Stimulated activated naive CD8-positive, alpha-beta T cell treated with anti-CD3 and anti-CD28 coated beads, Interleukin-15, Interleukin-2, amounts not matched to agents 100 ng/mL and 50 ng/mL, for 24 hours (primary cell): ENCODE data around the gene TBC1D7.

Experiments used
- H3K27ac Mint-ChIP-seq: one replicate; pipeline ENCODE4 v1.8.0; 2021; ENCODE audit warnings: mild to moderate bottlenecking, mixed read lengths
- H3K27me3 Mint-ChIP-seq: one replicate; pipeline ENCODE4 v1.8.0; 2021; ENCODE audit warnings: mixed read lengths
- H3K36me3 Mint-ChIP-seq: one replicate; pipeline ENCODE4 v1.8.0; 2021; ENCODE audit warnings: low read depth, mixed read lengths
- H3K4me1 Mint-ChIP-seq: one replicate; pipeline ENCODE4 v1.8.0; 2021; ENCODE audit warnings: low read depth, mixed read lengths
- H3K4me3 Mint-ChIP-seq: one replicate; pipeline ENCODE4 v1.8.0; 2021; ENCODE audit warnings: mild to moderate bottlenecking, mixed read lengths
- H3K9me3 Mint-ChIP-seq: one replicate; pipeline ENCODE4 v1.8.0; 2021; ENCODE audit warnings: mixed read lengths

TBC1D7 gene

DNA sequence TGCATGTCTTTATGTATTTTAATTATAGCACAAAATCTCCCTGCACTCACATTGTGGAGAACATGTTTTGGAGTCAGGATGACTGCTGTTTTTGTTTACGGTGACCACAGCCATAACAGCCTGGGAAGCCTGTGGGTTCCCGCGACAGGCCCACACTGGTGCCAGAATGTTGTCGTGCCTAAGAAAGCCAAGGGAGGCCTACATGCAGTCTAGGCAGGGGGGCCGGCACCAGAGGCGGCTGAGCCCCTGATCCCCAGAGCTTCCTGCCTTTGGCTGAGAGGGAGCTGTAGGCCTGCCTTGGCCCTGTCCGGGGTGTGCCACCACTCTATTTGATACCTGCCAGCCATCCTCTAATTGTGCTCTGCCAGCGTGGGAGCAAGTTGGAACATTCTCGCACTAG lies 46.7 kb downstream of the TBC1D7 start:
- H3K27ac Mint-ChIP-seq = no peak overlapping the region
- H3K9me3 Mint-ChIP-seq = peaks cover 5% of the 10 kb centered on the region
- no peak overlapping the region for H3K4me3 Mint-ChIP-seq
- no peaks in the 10 kb centered on the region for H3K27me3 Mint-ChIP-seq
- peaks cover 25% of the 10 kb centered on the region for H3K4me1 Mint-ChIP-seq
- peaks cover 19% of the 10 kb centered on the region for H3K36me3 Mint-ChIP-seq

- no peaks in the 10 kb centered on the region for H3K9me3 Mint-ChIP-seq
- peaks cover 9% of the 10 kb centered on the region for H3K36me3 Mint-ChIP-seq
- H3K27me3 Mint-ChIP-seq = no peaks in the 10 kb centered on the region
- peaks cover 24% of the 10 kb centered on the region for H3K4me1 Mint-ChIP-seq
- H3K27ac Mint-ChIP-seq = no peak overlapping the region
- no peak overlapping the region for H3K4me3 Mint-ChIP-seq
These were observed 48.1 kb downstream of the TBC1D7 start for GRCh38 chr6:13280254-13280653.

DNA sequence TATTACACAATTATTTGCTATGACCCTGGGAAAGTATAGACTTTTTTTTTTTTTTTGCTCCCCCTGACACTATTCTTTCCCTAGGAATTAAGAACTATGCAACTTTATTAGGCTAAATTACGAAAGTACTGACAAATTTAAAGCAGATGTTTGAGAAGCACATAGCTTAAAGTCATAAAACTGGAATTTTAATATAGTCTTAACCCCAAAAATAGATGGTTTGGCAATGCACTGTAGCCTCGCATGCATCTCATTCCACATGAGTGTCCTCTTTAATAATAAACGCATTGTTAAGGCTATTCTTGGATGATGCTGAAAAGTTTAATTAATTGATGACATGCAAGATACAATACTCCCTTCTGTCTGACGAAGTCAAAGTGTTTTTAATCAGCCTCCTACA lies 49.3 kb downstream of the TBC1D7 start:
- no peak overlapping the region for H3K4me3 Mint-ChIP-seq
- peaks cover 36% of the 10 kb centered on the region for H3K4me1 Mint-ChIP-seq
- no peak overlapping the region for H3K27ac Mint-ChIP-seq
- peaks cover 5% of the 10 kb centered on the region for H3K36me3 Mint-ChIP-seq
- no peaks in the 10 kb centered on the region for H3K9me3 Mint-ChIP-seq
- no peaks in the 10 kb centered on the region for H3K27me3 Mint-ChIP-seq

DNA sequence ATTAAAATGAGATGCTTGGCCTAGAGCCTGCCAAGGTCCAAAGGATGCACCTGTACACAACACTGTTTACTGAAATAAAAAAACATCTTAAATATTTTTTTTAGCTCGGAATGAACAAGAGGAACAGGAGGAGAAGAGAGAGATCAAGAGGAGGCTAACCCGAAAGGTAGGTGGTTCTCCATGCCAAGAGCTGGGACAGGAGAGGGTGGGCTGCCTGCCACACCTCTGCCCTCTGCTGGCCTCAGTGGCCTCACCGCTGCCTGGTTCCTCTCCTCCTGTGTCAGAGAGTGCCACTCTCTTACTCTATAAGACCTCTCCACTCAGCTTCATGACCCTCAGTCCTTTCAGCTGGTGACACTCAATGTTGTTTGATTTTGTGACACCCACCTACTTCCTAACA lies 50.2 kb downstream of the TBC1D7 start:
- Mint-ChIP-seq H3K27me3 (no peaks in the 10 kb centered on the region), H3K4me3 (no peak overlapping the region), H3K27ac (no peak overlapping the region), H3K36me3 (peaks cover 5% of the 10 kb centered on the region), H3K9me3 (no peaks in the 10 kb centered on the region), H3K4me1 (peaks cover 44% of the 10 kb centered on the region)

- Mint-ChIP-seq H3K27me3 (no peaks in the 10 kb centered on the region), H3K27ac (no peak overlapping the region), H3K4me1 (peaks cover 47% of the 10 kb centered on the region), H3K4me3 (no peak overlapping the region), H3K36me3 (peaks cover 5% of the 10 kb centered on the region), H3K9me3 (no peaks in the 10 kb centered on the region)
These were observed 51.1 kb downstream of the TBC1D7 start for GRCh38 chr6:13277231-13277630.

GRCh38 chr6:13275435-13275989 lies 52.8 kb downstream of the TBC1D7 start:
- Mint-ChIP-seq H3K27ac (no peak overlapping the region), H3K36me3 (peaks cover 5% of the 10 kb centered on the region), H3K27me3 (no peaks in the 10 kb centered on the region), H3K4me1 (peaks cover 50% of the 10 kb centered on the region), H3K4me3 (no peak overlapping the region), H3K9me3 (no peaks in the 10 kb centered on the region)

DNA sequence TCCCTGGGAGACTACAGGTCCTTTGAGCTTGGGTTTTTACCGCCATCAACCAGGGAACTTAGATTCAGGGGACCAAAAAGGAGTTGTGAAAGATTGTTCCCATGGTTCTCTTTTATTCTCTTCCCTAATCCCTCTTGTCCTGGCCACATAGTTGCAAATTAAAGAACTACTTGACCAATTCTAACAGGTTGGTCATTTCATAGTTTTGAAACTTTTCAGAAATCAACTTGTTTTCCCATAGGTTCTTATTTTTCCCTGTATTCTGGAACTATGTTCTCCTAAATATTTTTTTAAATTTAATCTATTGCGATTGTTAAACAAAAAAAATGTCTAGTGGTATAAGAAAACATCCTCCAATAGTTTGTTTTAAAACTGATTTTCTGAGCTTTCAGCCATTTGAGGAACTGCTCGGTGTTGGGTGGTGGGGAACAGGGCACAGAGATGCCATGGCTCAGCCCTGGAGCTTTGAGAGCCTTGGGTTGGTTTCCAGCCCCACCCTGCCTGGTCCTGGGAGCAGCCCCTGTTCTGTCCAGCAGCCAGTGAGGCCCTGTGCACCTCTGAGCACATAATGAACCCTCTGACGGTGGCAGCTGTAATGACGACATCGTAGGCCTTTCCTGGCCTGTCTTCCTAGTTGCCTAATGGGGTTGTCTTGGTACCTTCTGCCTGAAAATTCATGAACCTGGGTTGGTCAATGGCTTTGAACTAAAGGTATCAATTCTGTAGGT lies 53.5 kb downstream of the TBC1D7 start:
- peaks cover 5% of the 10 kb centered on the region for H3K36me3 Mint-ChIP-seq
- H3K4me1 Mint-ChIP-seq = peaks cover 45% of the 10 kb centered on the region
- peak overlapping the region; percentile 65 for H3K4me3 Mint-ChIP-seq
- H3K9me3 Mint-ChIP-seq = no peaks in the 10 kb centered on the region
- H3K27me3 Mint-ChIP-seq = no peaks in the 10 kb centered on the region
- peak overlapping the region; percentile 85 for H3K27ac Mint-ChIP-seq

GRCh38 chr6:13273931-13274706 lies 54.2 kb downstream of the TBC1D7 start:
- Mint-ChIP-seq H3K9me3 (no peaks in the 10 kb centered on the region), H3K27me3 (no peaks in the 10 kb centered on the region), H3K27ac (peak overlapping the region; percentile 85), H3K36me3 (peaks cover 5% of the 10 kb centered on the region), H3K4me1 (peaks cover 45% of the 10 kb centered on the region), H3K4me3 (peak overlapping the region; percentile 65)

- Mint-ChIP-seq H3K4me1 (peaks cover 45% of the 10 kb centered on the region), H3K36me3 (peaks cover 5% of the 10 kb centered on the region), H3K4me3 (peak overlapping the region; percentile 65), H3K27ac (peak overlapping the region; percentile 85), H3K9me3 (no peaks in the 10 kb centered on the region), H3K27me3 (no peaks in the 10 kb centered on the region)
These were observed 55.0 kb downstream of the TBC1D7 start for GRCh38 chr6:13273202-13273930.

DNA sequence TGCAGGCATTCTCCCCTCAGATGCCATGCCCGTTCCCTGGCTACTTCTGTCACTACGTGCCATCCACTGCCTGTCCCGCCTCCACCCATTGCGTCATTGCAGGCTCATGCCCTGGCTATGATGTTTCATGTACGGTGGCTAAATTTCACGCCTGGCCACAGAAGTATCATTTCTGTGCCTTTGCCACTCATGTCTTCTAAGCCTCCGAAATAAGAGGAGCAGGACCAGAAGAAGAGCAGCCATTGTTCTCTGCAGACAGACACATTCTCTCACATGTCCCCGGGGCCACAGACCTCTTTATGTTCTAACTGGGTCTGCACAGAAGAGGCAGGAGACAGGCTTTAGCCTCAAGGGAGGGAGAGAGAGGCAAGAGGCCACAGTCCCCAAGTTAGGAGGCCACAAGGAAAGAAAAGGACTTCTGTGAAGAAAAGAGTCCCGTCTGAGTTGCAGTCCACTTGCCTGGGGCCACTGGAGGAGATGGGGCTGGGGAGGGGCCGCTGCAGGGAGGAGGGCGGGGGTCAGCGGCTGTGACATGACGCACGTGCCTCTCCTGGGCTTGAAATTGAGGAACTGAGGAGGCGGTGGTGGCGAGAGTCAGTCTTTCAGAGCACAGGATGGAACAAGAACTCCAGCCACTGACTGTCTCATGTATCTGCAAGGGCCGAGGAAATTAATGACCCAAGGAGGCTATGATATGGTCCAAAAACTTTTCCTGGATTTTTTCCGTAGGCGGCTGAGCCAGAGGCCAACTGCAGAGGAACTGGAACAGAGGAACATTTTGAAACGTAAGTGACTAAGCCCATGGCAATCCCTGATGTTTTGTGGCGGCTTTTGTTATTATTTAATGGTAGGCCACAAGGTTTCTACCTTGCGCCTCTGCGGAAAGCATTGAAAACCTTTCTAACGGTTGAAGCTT lies 55.9 kb downstream of the TBC1D7 start:
- Mint-ChIP-seq H3K36me3 (peaks cover 5% of the 10 kb centered on the region), H3K27ac (no peak overlapping the region), H3K4me1 (peaks cover 40% of the 10 kb centered on the region), H3K4me3 (peak overlapping the region; percentile 69), H3K9me3 (no peaks in the 10 kb centered on the region), H3K27me3 (no peaks in the 10 kb centered on the region)

DNA sequence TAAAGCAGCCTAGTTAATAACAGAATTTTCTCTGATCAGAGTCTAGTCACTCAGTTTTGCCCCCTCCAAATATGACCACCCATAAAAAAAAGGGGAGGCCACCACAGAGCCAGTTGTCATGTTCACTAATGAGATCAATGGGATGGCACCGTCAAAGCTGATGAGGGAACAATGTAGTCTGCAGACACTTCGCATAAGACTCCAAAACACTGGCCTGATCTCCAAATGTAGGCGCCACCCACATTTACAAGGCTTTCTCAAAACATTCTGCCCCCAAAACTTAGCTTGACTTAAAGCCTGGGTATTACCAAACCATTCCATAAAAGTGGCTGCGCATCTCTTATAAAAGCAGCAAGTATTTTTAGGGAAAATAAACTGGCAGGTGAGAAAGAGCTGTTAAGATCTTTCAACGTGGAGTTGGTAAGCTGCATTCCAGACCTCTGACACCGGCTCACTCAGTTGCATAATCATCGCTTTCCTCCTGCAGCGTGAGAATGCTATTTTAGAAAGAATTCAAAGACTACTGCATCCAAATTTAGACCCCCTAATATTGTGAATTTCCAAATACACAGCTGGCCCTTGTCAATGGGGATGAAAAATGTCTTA lies 59.3 kb downstream of the TBC1D7 start:
- H3K9me3 Mint-ChIP-seq = peaks cover 5% of the 10 kb centered on the region
- H3K27me3 Mint-ChIP-seq = no peaks in the 10 kb centered on the region
- no peak overlapping the region for H3K27ac Mint-ChIP-seq
- H3K36me3 Mint-ChIP-seq = peaks cover 3% of the 10 kb centered on the region
- peaks cover 23% of the 10 kb centered on the region for H3K4me1 Mint-ChIP-seq
- no peak overlapping the region for H3K4me3 Mint-ChIP-seq

DNA sequence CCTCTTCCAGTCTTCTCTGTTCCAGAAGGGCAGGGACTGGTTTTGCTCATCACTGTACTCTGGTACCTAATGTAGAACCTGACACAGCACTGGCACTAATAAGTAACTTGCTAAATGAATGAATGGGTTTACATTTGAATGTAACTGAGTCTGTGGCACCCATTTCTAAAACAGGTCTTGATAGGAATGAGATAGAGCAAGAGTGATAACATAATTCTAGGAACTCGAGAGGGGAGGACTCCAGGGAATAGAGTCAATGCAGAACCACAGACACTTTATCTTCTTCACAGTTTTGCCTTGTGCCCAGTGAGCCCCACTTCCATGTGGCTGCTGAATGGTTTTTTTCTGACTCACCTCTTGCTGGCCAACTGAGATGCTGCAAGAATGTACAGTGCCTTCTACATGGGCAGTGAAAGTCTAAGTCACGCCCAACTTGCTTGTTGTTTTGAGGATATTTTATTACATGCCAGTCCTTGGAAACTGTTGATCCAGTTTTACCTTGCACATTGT lies 61.1 kb downstream of the TBC1D7 start:
- Mint-ChIP-seq H3K4me3 (no peak overlapping the region), H3K27ac (no peak overlapping the region), H3K9me3 (peaks cover 5% of the 10 kb centered on the region), H3K36me3 (peaks cover 3% of the 10 kb centered on the region), H3K27me3 (no peaks in the 10 kb centered on the region), H3K4me1 (peaks cover 19% of the 10 kb centered on the region)

- Mint-ChIP-seq H3K27me3 (no peaks in the 10 kb centered on the region), H3K4me3 (no peak overlapping the region), H3K9me3 (peaks cover 5% of the 10 kb centered on the region), H3K36me3 (peaks cover 3% of the 10 kb centered on the region), H3K27ac (no peak overlapping the region), H3K4me1 (peaks cover 35% of the 10 kb centered on the region)
These were observed 64.7 kb downstream of the TBC1D7 start for GRCh38 chr6:13263669-13264068.
